A549 treated with CpdA at 1 μM for 4 hours (cell line): ENCODE data around the gene PSG3. TPM values are rescaled to one million over a fixed set of nuclear protein-coding genes. Genes with fewer than 3 reads are reported as not detected.

Experiments
- total RNA-seq: library from RNA; stranded (reverse); fragments of 200-300 nt; extraction: Qiagen RNA extraction; gene quantifications from 5 replicates; pipeline ENCODE4 v1.2.3, GENCODE V29; 2022; ENCODE audit warnings: low read depth

PSG3 gene
- total RNA-seq = 0.10 to 0.17 TPM (median 0.17 TPM) in 3 of 5 replicates, not detected in the others

GRCh38 chr19:42740381-42740780 is at the start of gene PSG3:
Gene PSG3, minus strand, starts transcription at chr19:42740481. Its CDS starts 97 bp downstream, at chr19:42740384.

Other genes with a start within 250 kb of the PSG3 start
- gene CEACAM1, start 212.0 kb downstream of the PSG3 start, total RNA-seq = 1.6 to 2.0 TPM (median 1.8 TPM) in 5 replicates
- gene CEACAM8, start 145.6 kb downstream of the PSG3 start, total RNA-seq = not detected in 5 replicates
- gene PSG8, start 25.2 kb upstream of the PSG3 start, total RNA-seq = 0.09 to 0.24 TPM (median 0.17 TPM) in 5 replicates
- 0.20 to 0.39 TPM (median 0.24 TPM) in 5 replicates for gene PSG1, start 139.2 kb upstream of the PSG3 start, total RNA-seq
- gene PSG6, start 177.4 kb upstream of the PSG3 start, total RNA-seq = not detected in 5 replicates
- 0.08 to 0.13 TPM (median 0.08 TPM) in 3 of 5 replicates, not detected in the others for gene PSG7, start 196.7 kb upstream of the PSG3 start, total RNA-seq